Testis (tissue), 3 donors: ENCODE data around the gene HPCA. TPM values are rescaled to one million over a fixed set of nuclear protein-coding genes. Genes with fewer than 3 reads are reported as not detected.

ENCODE experiments used
- DNase-seq: peaks from one replicate; pipeline ENCODE4 v3.0.0-alpha.2; 2019
- H3K27ac ChIP-seq, 2 donors: fragments of 200-600 bp; sonication (generic); one replicate each; pipeline ENCODE4 v1.5.1; 2019
- H3K27me3 ChIP-seq: fragments of 200-600 bp; sonication (generic); one replicate; pipeline ENCODE4 v1.5.1; 2019
- H3K36me3 ChIP-seq: fragments of 200-600 bp; sonication (generic); one replicate; pipeline ENCODE4 v1.5.1; 2017; ENCODE audit warnings: low read depth; ENCODE audit errors: missing control alignments
- H3K4me1 ChIP-seq: fragments of 200-600 bp; sonication (generic); one replicate; pipeline ENCODE4 v1.5.1; 2019
- H3K4me3 ChIP-seq, 2 donors: fragments of 200-600 bp; sonication (generic); one replicate each; pipeline ENCODE4 v1.5.1; 2017 to 2019
- H3K9me3 ChIP-seq: fragments of 200-600 bp; sonication (generic); one replicate; pipeline ENCODE4 v1.5.1; 2017
- POLR2A ChIP-seq: fragments of 450-650 bp; IDR thresholded peaks from one replicate; pipeline ENCODE4 v1.6.1; 2017; ENCODE audit warnings: antibody characterized with exemption, mild to moderate bottlenecking, moderate library complexity
- WGBS, 2 donors: methylation state at CpG; one replicate each; pipeline ENCODE4 v1.1.5; 2018; 5-methylcytosine and 5-hydroxymethylcytosine counted together
- intact Hi-C: fragments of 100-400 bp; cut with DNase I; formaldehyde crosslinking; loops from one replicate; pipeline ENCODE4 v1.15.1; 2023; ENCODE audit warnings: low total_unique reads
- polyA plus RNA-seq: library from polyadenylated mRNA; stranded (reverse); fragments of 350-450 nt; fragmentation: Illumina TruSeq; extraction: RNeasy Lipid Tissue Mini Kit (QIAGEN cat#74804); gene quantifications from one replicate; pipeline ENCODE4 v1.2.3, GENCODE V29; 2014; ENCODE audit warnings: low read depth, low replicate concordance; ENCODE audit not compliant: insufficient read depth
- total RNA-seq, 2 donors: library from RNA; depleted of rRNA; stranded (reverse); fragments of >200 nt; gene quantifications; one replicate each; pipeline ENCODE4 v1.2.3, GENCODE V29; 2016
- TF ChIP-seq, protein P1 (sequence below), 3 experiments: fragments of 450-650 bp in 2 of 3; fragments of 200-600 bp in 1 of 3; sonication (generic) in 1 of 3; IDR thresholded peaks; one replicate each; pipeline ENCODE4 v1.5.1; 2016 to 2019; ENCODE audit warnings: antibody characterized with exemption in 3 of 3, mild to moderate bottlenecking in 2 of 3, moderate library complexity in 1 of 3

HPCA gene
- total and polyA plus RNA-seq, 3 donors from 2014 or later: 1.7 to 8.8 (median 6.1) TPM

DNA sequence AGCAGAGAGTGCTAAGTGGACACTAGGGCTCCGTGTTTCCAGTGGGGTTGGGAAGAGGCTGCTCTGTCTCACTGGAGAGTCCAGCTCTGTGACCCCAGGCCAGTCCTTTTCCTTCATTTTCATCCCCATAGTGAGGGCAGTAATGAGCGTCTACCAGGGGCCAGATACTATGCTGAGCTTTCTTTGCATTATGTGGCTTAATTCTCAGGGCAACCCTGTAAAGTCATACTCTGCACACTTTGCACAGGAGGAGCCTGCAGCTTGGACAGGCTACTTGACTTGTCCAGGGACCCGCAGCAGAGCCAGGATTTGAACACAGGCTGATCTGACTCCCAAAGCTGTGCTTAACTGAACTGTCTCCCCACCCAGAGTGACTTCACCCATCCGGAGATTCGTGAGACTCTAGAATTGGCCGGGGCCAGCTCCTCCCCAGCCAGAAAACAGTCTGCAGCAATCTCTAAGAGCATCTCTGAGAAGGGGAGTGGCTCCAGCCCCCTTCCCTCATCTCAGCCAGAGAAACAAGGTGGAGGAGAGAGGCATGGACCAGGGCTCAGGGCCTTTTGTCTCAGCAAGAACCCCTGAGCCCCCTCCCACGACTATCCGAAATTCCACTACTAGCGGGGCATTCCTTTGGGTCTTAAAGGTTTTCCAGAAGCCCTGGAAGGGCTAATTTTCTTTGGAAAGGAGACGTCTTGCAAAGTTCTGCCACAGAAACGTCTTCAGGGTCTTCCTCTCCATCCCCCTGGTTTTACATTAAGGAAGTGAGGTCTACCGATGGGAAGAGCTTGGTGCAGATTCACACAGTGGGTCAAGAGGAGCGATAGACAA lies 14.7 kb upstream of the HPCA start:
- no peaks in the 10 kb centered on the region for H3K9me3 ChIP-seq
- no peaks in the 10 kb centered on the region for H3K36me3 ChIP-seq
- peak overlapping the region; percentile 51 for H3K4me3 ChIP-seq
- 23 to 32% methylated on average over 7 to 13 of the region's 13 CpGs for WGBS, 2 donors
- TF ChIP-seq, protein P1, sequence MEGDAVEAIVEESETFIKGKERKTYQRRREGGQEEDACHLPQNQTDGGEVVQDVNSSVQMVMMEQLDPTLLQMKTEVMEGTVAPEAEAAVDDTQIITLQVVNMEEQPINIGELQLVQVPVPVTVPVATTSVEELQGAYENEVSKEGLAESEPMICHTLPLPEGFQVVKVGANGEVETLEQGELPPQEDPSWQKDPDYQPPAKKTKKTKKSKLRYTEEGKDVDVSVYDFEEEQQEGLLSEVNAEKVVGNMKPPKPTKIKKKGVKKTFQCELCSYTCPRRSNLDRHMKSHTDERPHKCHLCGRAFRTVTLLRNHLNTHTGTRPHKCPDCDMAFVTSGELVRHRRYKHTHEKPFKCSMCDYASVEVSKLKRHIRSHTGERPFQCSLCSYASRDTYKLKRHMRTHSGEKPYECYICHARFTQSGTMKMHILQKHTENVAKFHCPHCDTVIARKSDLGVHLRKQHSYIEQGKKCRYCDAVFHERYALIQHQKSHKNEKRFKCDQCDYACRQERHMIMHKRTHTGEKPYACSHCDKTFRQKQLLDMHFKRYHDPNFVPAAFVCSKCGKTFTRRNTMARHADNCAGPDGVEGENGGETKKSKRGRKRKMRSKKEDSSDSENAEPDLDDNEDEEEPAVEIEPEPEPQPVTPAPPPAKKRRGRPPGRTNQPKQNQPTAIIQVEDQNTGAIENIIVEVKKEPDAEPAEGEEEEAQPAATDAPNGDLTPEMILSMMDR (IDR thresholded peaks at IDR 0.05): no peak
- no peak for TF ChIP-seq POLR2A
- peaks cover 26% of the 10 kb centered on the region for H3K4me1 ChIP-seq
- intact Hi-C loops: loop anchor here (10.0 kb wide), 1 partner anchor 87 kb away; no protein-coding TSS in a partner anchor
- H3K27ac ChIP-seq: no peak overlapping the region
- DNase-seq: peak; percentile 15
- no peaks in the 10 kb centered on the region for H3K27me3 ChIP-seq

DNA sequence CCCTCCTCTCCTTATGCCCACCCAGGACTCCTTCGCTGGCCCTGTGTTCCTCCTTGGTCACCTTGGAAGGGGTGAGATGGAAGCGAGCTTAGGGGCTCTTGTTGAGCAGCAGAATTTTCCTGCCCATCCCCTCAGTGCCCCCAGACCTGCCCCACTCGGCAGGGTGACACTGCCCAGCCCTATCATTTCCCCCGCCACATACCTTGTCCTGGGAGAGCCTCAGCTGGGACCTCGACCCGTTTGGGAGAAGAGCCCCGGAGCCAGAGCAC lies 14.2 kb upstream of the HPCA start:
- intact Hi-C loops: loop anchor here (10.0 kb wide), 1 partner anchor 87 kb away; no protein-coding TSS in a partner anchor
- no peak for DNase-seq
- no peaks in the 10 kb centered on the region for H3K9me3 ChIP-seq
- WGBS, 2 donors: 22 to 32% methylated on average over 7 of the region's 7 CpGs
- H3K27me3 ChIP-seq: no peaks in the 10 kb centered on the region
- H3K36me3 ChIP-seq: no peaks in the 10 kb centered on the region
- no peak overlapping the region for H3K4me3 ChIP-seq
- H3K4me1 ChIP-seq: peaks cover 30% of the 10 kb centered on the region
- TF ChIP-seq POLR2A: no peak
- TF ChIP-seq, protein P1 (IDR thresholded peaks at IDR 0.05): no peak
- H3K27ac ChIP-seq: no peak overlapping the region

DNA sequence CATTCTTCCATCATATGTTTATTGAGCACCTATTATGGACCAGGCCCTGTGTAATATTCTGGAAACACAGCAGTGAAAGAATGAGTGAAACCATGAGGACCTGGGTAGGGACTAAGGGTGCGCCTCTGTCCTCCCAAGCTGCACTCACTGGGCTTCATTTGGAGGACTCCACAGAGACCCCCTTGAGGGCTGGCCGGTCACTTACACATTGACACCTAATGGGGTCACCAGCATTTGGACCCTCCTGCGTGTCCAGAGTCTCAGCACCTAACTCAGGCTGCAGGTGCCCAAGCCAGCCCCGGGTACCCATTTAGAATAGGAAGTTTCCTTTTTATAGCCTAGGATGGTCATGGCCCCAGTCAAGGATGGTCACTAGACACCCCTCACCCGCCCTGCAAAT lies 12.8 kb upstream of the HPCA start:
- H3K36me3 ChIP-seq: no peaks in the 10 kb centered on the region
- WGBS, 2 donors: 81 to 98% methylated on average over 4 to 5 of the region's 5 CpGs
- H3K9me3 ChIP-seq: no peaks in the 10 kb centered on the region
- TF ChIP-seq, protein P1 (IDR thresholded peaks at IDR 0.05): no peak
- TF ChIP-seq POLR2A: no peak
- no peak overlapping the region for H3K4me3 ChIP-seq
- H3K27me3 ChIP-seq: no peaks in the 10 kb centered on the region
- H3K27ac ChIP-seq: no peak overlapping the region
- intact Hi-C loops: loop anchor here (10.0 kb wide), 1 partner anchor 89 kb away; no protein-coding TSS in a partner anchor
- no peak for DNase-seq
- peaks cover 37% of the 10 kb centered on the region for H3K4me1 ChIP-seq

DNA sequence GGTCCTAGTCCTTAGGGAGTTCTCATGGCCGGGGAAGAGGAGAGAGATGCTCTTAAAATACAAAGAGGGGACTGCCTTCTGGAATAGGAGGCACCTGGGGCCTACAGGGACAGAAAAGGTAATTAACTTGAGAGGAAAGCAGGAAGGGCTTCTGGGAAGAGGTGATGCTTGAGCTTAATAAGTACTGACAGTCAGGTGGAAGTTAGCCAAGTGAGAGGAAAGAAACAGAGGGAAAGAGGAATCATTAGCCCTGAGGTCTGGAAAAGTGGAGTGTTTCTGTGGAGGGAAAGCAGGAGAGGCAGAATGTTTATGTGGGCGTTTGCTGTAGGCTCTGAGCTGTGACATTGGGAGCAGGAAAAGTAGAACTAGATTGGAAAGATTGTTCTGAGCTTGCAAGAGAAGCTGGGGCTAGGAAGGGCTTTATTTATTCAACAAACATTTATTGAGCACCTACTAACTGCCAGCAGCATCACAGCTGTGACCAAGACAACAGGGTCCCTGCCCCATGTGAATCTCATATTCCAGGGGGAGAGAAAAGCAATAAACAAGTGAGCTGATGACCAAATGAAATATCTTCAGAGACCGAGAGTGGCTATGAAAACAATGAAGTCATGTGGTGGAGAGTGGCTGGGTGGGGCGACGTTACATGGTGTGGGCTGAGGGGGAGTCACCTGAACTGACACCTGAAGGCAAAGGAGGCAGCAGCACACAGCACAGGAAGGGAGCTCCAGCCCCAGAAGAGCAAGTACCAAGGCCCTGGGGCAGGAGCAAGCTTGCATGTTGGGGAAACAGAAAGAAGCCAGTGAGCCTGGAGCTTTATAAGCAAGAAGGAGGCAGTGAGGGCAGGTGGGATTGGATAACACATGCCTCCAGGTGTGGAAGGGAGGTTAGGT lies 11.2 kb upstream of the HPCA start:
- TF ChIP-seq POLR2A: no peak
- TF ChIP-seq, protein P1 (IDR thresholded peaks at IDR 0.05): no peak
- Histone ChIP-seq H3K4me1 (peaks cover 35% of the 10 kb centered on the region), H3K9me3 (no peaks in the 10 kb centered on the region), H3K27ac (no peak overlapping the region), H3K36me3 (no peaks in the 10 kb centered on the region), H3K4me3 (no peak overlapping the region), H3K27me3 (no peaks in the 10 kb centered on the region)
- no peak for DNase-seq
- 79 to 82% methylated on average over 5 of the region's 5 CpGs for WGBS, 2 donors
- intact Hi-C loops: loop anchor here (10.0 kb wide), 1 partner anchor 90 kb away; no protein-coding TSS in a partner anchor
